Measurements from ENCODE around the gene UNC5A. TPM values are rescaled to one million over a fixed set of nuclear protein-coding genes. Genes with fewer than 3 reads are reported as not detected.

Gene UNC5A
- total RNA-seq, 2 experiments from 2014 or later: not detected

DNA sequence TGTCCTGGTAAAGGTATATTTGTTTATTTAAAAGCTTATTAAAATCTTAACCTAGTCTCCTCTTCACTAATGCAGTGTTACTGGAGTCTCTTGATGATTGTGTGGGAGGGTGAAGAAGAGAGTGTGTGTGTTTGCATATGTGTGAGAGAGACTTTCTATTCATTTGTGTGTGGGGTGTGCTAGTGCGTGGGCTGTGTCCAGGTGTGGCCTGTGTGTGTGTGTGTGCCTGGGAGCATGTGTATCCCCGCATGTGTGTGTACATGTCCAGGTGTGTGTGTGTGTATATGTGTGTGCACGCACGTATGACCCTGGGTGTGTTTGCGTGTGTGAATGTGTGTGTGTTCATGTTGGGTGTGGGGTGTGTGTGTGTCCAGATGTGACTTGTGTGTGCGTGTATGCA is 10.3 kb upstream of the UNC5A start:
- POLR2A ChIA-PET: no interaction called here
- no peak for DNase-seq
- Mint-ChIP-seq H3K9me3 (no peaks in the 10 kb centered on the region), H3K27ac (no peak overlapping the region), H3K27me3 (peaks cover 19% of the 10 kb centered on the region), H3K36me3 (ENCODE audit: low read depth) (no peaks in the 10 kb centered on the region), H3K4me3 (no peak overlapping the region), H3K4me1 (no peaks in the 10 kb centered on the region)
- CTCF ChIA-PET: no interaction called here

DNA sequence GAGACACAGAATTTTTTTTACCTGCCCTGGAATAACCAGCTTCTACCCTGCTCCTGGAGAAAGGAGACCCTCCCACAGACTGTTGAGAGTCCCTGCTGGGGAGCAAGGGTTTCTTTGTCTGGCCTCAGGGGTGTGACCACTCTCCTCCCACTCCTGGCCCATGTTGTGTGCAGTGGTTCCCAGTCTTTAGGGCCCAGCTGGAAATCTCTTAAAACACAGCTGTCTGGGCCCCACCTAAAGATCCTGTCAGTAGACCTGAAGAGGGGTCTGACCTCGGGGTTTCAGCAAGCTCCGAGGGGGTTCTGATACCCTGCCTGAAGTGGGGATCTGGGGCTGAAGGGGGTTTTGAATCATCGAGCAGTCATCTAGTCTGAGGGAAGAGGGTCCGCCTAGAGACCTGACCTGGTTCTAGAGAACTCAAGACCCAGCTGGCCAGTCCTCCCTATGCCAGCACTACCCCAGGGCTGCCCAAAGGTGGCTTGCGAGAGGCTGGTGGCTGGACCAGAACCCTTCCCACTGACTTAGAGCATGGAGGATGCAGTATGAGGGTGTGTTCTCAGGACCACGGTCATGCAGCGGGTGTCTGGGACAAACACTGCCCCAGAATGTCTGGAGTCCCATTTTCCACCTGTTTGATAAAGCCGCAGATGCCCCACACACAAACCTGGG is 8.1 kb upstream of the UNC5A start:
- H3K27ac Mint-ChIP-seq: no peak overlapping the region
- H3K9me3 Mint-ChIP-seq: no peaks in the 10 kb centered on the region
- no peak overlapping the region for H3K4me3 Mint-ChIP-seq
- no peaks in the 10 kb centered on the region for H3K4me1 Mint-ChIP-seq
- no peaks in the 10 kb centered on the region for H3K36me3 Mint-ChIP-seq (ENCODE audit: low read depth)
- ChIA-PET POLR2A (no interaction called here), CTCF (no interaction called here)
- DNase-seq: no peak
- peaks cover 21% of the 10 kb centered on the region for H3K27me3 Mint-ChIP-seq

DNA sequence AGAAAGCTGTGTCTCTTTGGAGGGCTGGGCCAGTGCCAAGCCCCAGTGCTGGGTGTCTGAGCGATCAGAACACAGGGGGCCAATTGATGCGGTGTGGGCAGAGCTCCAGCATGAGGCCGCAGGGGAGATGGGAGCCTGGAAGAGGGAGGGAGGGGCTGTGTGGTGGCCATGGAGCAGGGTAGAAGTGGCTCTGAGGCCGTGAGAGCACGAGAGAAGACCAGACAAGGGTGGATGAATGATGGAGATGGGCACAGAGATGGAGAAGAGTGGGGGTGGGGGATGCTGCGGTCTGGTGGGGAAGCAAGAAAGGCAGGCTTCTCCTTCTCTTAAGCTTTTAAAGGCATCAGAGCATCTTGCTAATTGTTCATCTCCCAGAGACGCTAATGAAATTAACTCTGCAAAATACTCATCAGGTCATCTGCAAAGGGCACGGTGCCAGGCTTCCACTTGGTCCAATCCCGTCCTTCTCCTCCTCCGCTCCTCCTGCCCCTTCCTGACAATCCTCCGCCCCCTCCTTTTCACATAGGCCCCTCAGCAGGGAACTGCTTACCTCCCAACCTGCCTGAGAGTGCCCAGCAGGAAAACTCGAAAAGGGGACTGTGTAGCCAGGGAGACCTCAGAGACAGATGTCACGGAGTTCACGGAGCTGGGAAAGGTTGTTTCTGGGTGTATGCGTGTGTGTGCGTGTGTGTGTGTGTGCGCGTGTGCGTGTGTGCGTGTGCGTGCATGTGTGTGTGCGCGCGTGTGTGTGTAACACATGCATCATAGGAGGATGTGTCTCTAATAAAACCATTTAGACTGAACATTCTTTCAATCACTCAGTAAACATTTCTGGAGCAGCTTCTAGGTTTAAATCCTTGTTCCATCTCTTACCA is 7.1 kb upstream of the UNC5A start:
- no peaks in the 10 kb centered on the region for H3K4me1 Mint-ChIP-seq
- no peak overlapping the region for H3K27ac Mint-ChIP-seq
- H3K27me3 Mint-ChIP-seq: peaks cover 28% of the 10 kb centered on the region
- no peaks in the 10 kb centered on the region for H3K36me3 Mint-ChIP-seq (ENCODE audit: low read depth)
- no peaks in the 10 kb centered on the region for H3K9me3 Mint-ChIP-seq
- H3K4me3 Mint-ChIP-seq: no peak overlapping the region
- POLR2A ChIA-PET: no interaction called here
- DNase-seq: no peak
- CTCF ChIA-PET: no interaction called here

DNA sequence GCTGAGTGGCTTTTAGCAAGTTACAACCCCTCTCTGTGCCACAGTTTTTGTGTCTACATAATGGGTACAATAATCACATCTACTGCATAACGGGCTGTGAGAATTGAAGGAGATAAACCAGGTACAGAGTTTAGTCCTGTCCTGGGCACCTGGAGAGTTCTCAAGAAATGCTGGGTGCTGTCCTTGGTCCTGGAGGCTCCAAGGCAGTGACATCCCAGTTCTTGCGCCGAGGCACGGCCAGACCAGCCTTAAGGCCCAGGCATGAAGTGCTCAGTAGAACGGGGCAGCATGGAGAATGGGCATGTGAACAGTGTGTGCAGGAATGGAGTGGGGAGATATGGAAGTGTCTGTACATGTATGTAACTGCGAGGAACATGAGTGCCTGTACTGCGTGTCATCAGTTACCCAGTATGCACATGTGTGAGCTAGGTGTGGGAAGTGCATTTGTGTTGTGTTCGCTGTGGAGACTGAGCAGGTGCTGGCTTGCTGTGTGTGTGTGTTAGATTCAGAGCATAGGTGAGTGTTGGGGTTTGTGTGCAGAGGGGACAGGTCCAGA is 6.3 kb upstream of the UNC5A start:
- Mint-ChIP-seq H3K9me3 (no peaks in the 10 kb centered on the region), H3K27ac (no peak overlapping the region), H3K4me1 (peaks cover under 1% of the 10 kb centered on the region), H3K36me3 (ENCODE audit: low read depth) (no peaks in the 10 kb centered on the region), H3K4me3 (no peak overlapping the region), H3K27me3 (peaks cover 34% of the 10 kb centered on the region)
- DNase-seq: peak; percentile 29
- ChIA-PET CTCF (no interaction called here), POLR2A (no interaction called here)

DNA sequence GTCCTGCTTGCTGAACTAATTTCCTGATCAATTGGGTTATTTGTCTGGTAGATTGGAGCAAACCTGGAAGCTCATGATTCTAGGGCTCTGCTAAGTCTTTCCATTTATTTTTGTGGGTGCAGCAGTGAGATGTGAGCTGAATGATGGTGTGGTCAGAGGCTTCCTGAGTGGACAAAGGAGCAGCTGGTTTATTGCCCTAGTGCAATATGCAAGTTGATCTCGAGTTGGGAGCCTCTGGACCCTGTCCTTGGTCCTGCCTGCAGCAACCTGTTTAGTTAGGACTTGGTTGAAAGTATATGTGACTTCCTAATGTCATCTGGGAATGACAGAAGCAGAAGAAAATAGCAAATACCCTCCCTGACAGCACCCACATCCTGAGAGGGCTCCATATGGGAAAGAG is 4.2 kb upstream of the UNC5A start:
- no peaks in the 10 kb centered on the region for H3K36me3 Mint-ChIP-seq (ENCODE audit: low read depth)
- no peak overlapping the region for H3K4me3 Mint-ChIP-seq
- H3K27me3 Mint-ChIP-seq: peaks cover 43% of the 10 kb centered on the region
- no peaks in the 10 kb centered on the region for H3K9me3 Mint-ChIP-seq
- DNase-seq: no peak
- ChIA-PET CTCF (no interaction called here), POLR2A (no interaction called here)
- H3K4me1 Mint-ChIP-seq: peaks cover 9% of the 10 kb centered on the region
- H3K27ac Mint-ChIP-seq: no peak overlapping the region

DNA sequence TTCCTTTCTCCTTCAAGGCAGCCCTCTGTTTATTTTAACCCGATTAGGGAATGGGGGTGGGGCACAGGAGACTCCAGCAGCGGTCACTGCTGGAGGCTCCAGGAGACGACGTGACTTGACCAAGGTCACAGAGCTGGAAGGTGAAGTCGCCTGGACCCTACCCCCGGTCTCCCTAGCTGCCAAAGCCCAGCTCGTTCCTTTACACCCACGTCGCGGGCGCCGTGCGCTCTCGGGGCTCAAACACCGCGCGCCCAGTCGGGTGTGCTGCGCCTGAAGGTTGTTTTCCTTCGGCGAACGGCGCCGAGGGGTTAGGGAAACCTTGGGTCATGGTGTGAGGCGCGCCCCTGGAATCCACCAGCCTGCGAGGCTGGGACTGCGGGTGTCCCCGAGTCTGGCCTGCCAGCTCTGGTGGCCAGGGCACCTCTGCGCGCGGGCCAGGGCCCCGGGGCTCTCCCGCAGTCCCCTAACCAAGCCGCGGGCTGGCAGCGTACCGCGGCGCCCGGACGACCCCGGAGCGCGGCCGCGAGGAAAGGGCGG is 747 bp upstream of the UNC5A start:
- peak overlapping the region; percentile 21 for H3K4me3 Mint-ChIP-seq

DNA sequence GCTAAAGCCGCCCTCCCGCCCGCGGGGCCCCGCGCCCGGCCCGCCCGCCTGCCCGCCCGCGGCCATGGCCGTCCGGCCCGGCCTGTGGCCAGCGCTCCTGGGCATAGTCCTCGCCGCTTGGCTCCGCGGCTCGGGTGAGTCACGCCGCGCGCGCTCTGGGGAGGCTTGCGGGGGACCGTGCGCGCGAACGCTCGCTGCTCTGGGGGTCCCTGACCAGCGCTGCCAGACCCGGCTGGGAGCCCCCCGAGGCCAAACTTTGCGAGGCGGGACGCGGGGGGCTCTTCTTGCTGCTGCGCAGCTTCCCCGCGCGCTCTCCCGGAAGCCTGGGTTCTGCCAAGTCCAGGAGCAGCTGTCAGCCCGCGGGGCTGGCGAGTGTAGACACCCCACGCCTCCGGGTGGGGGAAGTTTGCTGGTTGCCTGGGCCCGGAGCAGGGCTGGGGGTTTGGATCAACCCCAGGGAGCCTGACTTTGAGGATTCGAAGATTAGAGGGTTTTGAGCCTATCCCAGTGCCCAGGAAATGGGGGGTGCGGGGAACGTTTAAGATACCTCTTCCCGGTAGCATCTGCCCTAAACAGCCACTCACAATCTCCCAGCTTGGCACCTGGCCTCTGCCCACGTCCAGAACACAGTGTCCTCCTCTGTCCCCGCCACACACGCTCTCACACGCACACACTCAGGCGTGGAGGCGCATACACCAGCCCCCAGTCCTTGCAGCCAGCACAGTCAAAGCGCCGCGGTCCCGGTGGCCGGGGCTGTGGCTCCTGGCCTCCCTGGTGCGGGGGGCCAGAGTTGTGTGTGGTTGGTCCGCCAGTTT is 535 bp downstream of the UNC5A start:
- ChIA-PET CTCF (no interaction called here), POLR2A (no interaction called here)
- Mint-ChIP-seq H3K4me1 (peaks cover 10% of the 10 kb centered on the region), H3K4me3 (peak overlapping the region; percentile 39), H3K36me3 (ENCODE audit: low read depth) (no peaks in the 10 kb centered on the region), H3K27ac (no peak overlapping the region), H3K9me3 (no peaks in the 10 kb centered on the region), H3K27me3 (peaks cover 71% of the 10 kb centered on the region)
- no peak for DNase-seq

More for the DNA sequence above, 747 bp upstream of the UNC5A start:
- ChIA-PET CTCF (no interaction called here), POLR2A (interaction anchor here (1.1 kb wide), 1 partner anchor 9 kb away, joined by 3 read pairs; no protein-coding TSS in a partner anchor)
- Mint-ChIP-seq H3K27me3 (peaks cover 63% of the 10 kb centered on the region), H3K27ac (no peak overlapping the region), H3K4me1 (peaks cover 10% of the 10 kb centered on the region), H3K36me3 (ENCODE audit: low read depth) (no peaks in the 10 kb centered on the region), H3K9me3 (no peaks in the 10 kb centered on the region)
- DNase-seq: no peak

DNA sequence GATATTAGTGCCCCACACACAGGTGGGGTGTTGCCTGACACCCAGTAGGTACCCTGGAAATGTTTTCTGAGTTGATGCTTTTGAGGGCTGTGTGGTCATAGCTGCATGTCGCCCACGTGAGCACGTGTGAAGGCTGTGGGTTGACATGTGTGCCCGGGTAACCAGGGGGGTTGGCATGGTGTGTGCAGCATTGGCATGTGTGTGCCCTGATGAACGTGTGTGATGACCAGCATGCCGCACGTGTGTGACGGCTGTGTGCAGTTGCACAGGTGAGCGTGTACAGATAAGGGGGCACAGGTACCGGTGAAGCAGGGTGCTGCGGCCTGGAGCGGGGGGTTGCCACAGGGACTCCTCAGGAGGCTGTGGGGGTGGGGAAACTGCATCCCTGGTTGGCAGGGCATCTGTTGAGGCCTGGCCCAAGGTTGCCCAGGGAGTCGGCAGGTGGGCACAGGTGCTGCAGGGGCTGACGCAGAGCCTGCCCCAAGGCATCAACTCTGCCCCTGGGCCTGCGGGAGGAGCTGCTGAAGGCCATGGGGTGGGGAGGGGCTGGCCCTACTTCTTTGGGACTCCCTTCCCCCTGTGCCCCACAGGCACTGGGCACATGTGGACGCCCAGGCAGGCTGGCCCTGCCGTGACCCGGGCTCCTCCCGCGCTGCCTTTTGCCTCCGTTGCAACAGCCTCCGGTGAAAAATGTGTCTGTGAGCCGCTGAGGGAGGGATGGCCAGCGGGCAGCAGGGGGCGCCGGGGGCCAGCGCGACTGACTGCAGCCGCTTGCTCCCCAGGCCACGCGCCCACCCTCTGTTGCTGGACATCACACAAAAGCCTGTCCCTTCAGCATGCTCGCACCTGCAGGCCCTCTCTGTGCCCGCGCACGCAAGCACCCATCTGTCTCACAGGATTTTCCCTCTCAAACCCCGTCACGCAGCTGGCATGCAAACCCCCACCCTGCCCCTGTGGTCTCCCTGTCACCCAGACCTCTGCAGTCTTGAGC is 2.2 kb downstream of the UNC5A start:
- no peak for DNase-seq
- H3K9me3 Mint-ChIP-seq: no peaks in the 10 kb centered on the region
- no peak overlapping the region for H3K4me3 Mint-ChIP-seq
- ChIA-PET CTCF (no interaction called here), POLR2A (no interaction called here)
- H3K4me1 Mint-ChIP-seq: peaks cover 11% of the 10 kb centered on the region
- peaks cover 70% of the 10 kb centered on the region for H3K27me3 Mint-ChIP-seq
- no peaks in the 10 kb centered on the region for H3K36me3 Mint-ChIP-seq (ENCODE audit: low read depth)
- no peak overlapping the region for H3K27ac Mint-ChIP-seq

DNA sequence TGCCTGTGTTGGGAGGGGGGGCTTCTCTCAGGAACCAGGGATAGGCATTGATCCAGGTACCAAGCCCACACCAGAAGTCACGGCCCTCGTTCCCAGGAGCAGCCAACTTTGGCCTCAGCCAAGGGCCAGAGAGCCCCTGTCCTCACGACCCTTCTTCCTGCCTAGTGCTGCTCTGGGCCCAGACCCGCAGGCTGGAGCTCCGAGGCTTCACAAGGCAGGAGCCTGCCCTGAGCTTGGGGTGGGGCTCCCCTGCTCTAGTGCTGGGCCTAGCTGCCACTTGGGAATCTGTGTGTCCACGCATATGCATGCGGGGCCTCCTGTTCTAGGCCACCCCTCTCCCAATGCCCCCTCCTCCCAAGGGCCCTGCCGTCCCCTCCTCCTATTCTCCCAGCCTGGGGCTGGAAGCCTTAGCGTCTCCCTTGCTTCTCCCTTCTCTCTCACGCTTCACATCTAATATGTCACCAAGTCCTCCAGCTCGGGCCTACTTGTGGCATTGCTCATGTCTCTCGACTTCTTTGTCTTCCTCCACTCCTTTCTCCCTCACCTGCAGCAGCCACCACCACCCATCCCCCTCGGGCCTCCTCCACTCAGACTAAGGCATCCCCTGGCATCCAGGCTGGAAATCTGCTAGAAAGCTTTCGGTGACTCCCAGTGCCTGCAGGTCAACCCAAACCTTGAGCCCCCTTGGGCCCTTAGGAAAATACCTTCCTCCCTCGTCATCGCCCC is 3.4 kb downstream of the UNC5A start:
- Mint-ChIP-seq H3K27me3 (peaks cover 68% of the 10 kb centered on the region), H3K27ac (no peak overlapping the region), H3K4me3 (no peak overlapping the region), H3K36me3 (ENCODE audit: low read depth) (no peaks in the 10 kb centered on the region), H3K4me1 (peaks cover 19% of the 10 kb centered on the region), H3K9me3 (no peaks in the 10 kb centered on the region)
- POLR2A ChIA-PET: no interaction called here
- DNase-seq: no peak
- CTCF ChIA-PET: interaction anchor here (1.2 kb wide), 1 partner anchor 153 kb away, joined by 3 read pairs; no protein-coding TSS in a partner anchor

DNA sequence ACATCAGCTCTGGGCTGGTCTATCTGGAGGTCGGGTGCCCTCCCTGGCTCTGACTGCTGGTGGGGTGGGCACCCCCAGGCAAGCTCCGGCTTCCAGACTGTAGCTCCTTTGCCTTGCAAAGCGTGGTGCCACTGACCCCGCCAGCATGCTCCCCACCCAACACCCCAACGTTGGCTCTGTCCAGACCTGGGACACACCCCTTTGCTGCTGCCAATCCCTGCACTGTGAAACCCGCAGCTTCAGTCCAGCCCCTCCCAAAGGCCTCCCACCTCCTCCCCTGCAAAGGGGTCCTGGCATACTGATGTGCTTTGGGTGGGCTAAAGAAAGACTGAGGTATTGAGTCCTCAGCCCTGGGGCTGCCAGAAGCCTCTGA is 3.9 kb downstream of the UNC5A start:
- H3K36me3 Mint-ChIP-seq (ENCODE audit: low read depth): no peaks in the 10 kb centered on the region
- H3K4me3 Mint-ChIP-seq: no peak overlapping the region
- CTCF ChIA-PET: interaction anchor here (1.2 kb wide), 1 partner anchor 153 kb away, joined by 3 read pairs; no protein-coding TSS in a partner anchor
- peaks cover 69% of the 10 kb centered on the region for H3K27me3 Mint-ChIP-seq
- H3K4me1 Mint-ChIP-seq: peaks cover 19% of the 10 kb centered on the region
- DNase-seq: no peak
- POLR2A ChIA-PET: no interaction called here
- H3K27ac Mint-ChIP-seq: no peak overlapping the region
- no peaks in the 10 kb centered on the region for H3K9me3 Mint-ChIP-seq

DNA sequence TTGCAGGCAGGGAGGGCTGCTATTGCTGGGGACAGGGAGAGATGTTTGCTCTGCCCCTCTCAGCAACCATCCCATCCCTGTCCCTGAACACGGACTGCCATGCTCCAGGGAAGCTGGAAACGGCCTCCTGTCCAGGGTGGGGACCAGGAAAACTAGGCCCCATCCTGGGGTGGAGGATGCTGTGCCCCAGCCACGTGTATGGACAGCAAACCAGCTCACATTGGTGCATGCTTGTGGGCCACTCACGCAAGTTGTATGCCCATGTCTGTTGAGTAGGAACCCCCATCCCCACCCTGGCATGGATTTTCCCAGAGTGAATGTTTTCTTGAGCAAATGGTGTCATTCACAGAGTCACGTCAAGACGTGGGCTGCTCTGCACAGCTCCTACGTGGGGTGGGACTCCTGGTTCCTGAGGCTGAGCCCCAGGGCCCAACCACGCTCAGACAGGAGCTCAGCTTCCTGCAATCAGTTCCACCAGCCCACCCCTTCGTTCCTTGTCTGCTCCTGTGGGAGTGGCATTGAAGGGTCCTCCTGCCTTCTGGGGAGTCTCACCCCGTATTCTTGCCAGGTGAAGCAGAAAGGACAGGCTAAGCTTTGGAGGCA is 4.6 kb downstream of the UNC5A start:
- POLR2A ChIA-PET: no interaction called here
- Mint-ChIP-seq H3K4me3 (no peak overlapping the region), H3K36me3 (ENCODE audit: low read depth) (no peaks in the 10 kb centered on the region), H3K9me3 (no peaks in the 10 kb centered on the region), H3K27me3 (peaks cover 71% of the 10 kb centered on the region), H3K4me1 (peaks cover 17% of the 10 kb centered on the region), H3K27ac (no peak overlapping the region)
- no peak for DNase-seq
- CTCF ChIA-PET: interaction anchor here (1.2 kb wide), 1 partner anchor 154 kb away, joined by 3 read pairs; no protein-coding TSS in a partner anchor

Measured in activated CD4-positive, alpha-beta memory T cell treated with anti-CD3 and anti-CD28 coated beads, Interleukin-2, amount 10 ng/mL, durations not matched to agents 7 days and 5 days (primary cell).